HG03571 (cell line): ENCODE data around the gene PDIA3.
A peak's percentile ranks its signal among the peaks of the same experiment; 100 is the strongest.
"Not testable (repeated sequence)": the region's sequence is repeated elsewhere in the genome, so short reads cannot be mapped to it uniquely, and the experiment has no call there.

ENCODE experiments used
- ATAC-seq: cut with Tn5 transposase; IDR thresholded peaks from one replicate; pipeline ENCODE4 v1.9.1; 2021; ENCODE audit not compliant: unreplicated experiment

PDIA3 gene

DNA sequence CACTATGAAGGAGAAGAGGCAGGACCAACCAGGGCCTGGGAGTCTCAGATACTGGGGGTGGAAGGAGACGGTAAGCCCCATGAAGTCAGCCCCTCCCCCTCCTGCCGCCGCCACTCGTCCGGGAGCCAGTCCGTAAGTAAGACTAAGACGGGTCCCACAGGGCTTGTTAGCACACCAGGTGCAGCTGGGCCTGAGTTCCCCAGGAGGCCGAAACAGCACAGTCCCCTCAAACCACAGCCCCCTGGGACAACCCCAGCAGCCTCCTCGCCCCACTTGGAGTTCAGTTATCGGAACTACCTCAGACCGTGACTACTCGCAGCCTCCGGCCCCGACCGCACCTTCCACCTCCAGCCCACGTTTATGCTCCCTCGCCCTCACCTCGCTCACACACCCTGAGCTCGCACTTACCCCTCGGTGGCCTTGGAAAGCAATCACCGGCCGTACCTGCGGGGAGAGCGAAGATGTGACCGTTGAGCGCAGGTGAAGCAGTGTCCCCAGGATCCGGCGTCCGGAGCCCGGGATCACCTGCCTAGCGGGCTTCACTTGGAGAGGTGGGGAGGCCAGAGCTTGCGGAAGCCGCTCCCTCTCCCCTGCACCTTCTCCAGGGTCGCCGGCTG lies 30.0 kb downstream of the PDIA3 start:
- ATAC-seq: peak; percentile 59

DNA sequence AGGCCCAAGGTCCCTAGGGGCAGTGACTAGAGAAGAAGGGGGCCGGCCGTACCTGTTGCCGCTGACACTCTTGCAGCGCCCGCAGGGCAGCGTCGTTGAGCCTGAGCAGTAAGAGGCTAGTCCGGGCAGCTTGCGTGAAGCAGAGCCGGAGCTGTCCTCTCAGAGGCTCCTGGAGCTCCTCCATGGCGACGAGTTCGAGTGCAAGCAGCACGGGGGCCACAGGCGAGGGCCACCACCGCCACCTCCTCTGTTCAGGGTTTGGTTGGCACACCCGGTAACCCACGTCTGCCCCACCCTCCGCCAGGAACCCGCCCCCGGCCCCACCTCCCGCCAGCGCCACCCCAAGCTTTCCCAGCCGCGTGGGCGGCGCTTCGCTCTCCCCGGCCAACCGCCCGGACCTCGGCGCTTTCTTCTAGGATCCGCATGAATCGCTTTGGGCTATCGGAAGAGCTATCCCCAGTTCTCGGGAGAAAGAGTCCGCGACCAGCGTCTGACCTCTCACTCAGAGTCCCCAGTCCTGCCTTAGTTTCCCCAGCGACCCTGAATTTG lies 30.6 kb downstream of the PDIA3 start, which contains the start of gene ELL3:
Gene ELL3 (minus strand): TSS at position 249 of the 549 bp plus-strand sequence. CDS start 65 bp downstream, at position 184.
- peak; percentile 32 for ATAC-seq

DNA sequence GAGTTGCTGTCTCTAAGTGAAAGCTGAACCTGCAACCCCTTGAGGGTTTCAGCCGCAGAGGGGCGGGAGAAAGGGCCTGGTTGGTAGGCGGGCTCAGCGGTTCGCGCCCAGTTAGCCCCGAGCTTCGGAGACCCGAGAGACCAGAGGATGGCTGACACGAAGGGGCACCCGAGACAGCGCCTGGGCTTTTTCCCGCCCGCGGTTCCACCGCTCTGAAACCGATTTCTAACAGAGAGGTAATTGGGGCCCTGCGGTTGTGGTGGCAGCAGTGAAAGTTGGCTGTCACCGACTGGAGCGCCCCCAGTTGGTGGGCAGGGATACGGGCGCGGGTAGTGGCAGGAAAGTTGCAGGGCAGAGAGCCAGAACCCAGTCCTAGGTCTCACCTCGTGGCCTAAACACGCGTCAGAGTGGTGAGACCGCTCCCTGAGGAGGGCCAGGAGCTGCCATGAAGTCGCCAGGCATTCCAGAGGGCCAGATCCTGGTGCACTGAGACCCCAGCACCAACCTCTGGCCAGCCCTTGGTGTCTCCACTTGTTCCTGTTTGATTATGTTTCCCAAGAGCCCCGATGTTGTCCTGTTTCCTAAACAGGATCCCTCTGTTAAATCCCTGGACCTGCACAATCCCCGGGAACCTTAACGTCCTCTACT lies 31.2 kb downstream of the PDIA3 start:
- peak; percentile 57 for ATAC-seq

DNA sequence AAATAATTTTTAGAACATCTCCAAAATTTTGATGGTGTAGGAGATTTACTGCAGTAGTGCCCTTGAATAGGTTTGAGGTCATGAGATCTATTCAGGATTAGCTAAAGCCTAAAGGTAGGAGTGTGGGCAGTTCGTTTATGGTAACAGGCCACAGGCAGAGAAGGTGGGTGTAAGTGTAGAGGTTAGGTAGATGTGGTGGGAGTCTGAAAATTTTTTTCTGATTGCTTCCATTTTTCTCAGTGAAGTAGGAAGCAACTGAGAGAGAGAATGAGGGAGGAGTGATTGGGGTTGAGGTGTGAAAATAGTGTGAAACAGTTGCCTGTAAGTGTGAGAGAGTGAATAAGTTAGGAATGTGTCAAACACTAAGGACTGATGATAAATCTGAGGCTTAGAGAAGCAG lies 32.8 kb downstream of the PDIA3 start:
- no peak for ATAC-seq

DNA sequence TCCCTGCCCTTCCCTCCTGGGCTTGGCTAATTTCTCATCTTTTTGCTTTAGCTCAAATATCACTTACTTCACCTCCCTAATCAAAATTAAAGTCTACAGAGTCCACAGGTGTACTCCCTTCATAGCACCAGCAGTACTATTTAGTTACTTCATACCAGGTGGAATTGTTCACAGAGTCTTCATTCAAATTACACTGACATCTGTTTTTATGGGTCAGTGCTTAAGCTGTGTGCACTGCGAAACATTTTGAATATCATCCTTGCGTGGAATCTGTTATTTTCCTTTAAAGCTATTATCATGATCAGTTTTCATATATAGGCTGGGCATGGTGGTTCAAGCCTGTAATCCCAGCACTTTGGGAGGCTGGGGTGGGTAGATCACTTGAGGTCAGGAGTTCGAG lies 43.2 kb downstream of the PDIA3 start:
- no peak for ATAC-seq

DNA sequence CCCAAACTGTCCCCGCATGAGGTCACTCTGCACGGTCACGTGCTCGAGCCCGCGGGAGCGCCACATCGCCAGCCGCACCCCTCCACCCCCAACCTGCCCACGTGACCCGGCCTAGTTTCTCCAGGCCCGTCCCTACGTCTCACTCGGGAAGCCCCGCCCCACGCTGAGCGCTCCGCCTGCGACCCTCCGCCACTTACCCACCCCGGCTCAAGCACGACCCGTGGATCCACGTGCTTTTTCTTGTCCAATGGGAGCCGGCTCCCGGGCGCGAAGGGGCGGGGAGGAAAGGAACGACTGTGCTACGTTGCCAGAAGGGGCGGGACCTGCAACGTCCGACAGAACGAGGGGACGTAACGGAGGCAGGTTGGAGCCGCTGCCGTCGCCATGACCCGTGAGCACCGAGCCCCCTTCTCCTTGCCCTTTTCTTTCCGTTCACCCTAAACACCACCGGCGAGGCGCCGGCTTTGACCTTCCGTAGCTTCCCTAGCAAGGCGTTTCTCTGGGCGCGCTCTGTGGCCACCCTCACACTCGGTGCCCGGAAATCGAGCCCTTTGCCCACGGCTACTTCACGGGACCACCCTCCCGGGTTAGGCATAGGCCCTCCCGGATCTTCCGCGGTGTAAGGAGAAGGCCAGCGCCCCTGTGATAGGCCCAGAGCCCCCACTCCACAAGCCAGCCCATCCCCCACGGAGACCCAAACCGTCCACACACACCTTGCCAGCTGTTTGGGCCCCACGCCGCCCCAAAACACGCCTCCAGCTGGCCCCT lies 45.9 kb downstream of the PDIA3 start, which contains the start of gene SERF2:
Gene SERF2 (plus strand): TSS at position 328 of the 768 bp plus-strand sequence. CDS start 57 bp downstream, at position 385.
- ATAC-seq: peak; percentile 77

DNA sequence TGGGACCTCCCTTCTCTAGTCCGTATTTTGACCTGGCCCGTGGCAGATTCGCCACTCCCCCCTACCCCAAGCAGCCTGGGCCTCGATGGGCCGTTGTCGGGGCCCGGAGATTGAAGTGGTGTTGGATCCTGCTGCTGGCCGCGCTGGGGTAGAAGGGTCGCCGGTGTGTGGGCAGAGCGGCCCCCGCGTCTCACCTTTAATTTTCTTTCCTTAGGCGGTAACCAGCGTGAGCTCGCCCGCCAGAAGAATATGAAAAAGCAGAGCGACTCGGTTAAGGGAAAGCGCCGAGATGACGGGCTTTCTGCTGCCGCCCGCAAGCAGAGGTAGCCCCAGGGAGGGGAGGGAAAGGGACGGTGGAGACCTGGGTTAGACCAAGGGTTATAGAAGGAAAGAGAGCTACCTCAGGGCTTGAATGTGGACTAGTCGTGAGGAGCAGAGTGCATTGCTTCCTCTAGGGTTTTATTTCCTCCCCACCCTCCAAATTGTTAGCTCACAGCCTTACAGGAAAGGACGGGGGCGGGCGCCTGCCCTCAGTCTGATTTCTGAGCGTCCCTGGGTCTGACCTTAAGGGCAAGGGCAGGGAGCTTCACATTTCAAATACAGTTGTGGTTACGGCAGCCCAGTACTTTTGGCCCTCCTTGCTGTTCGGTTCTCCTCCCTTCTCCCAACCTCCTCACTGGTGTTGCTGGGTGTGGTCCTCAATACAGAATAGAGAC lies 46.7 kb downstream of the PDIA3 start:
- peak; percentile 15 for ATAC-seq

DNA sequence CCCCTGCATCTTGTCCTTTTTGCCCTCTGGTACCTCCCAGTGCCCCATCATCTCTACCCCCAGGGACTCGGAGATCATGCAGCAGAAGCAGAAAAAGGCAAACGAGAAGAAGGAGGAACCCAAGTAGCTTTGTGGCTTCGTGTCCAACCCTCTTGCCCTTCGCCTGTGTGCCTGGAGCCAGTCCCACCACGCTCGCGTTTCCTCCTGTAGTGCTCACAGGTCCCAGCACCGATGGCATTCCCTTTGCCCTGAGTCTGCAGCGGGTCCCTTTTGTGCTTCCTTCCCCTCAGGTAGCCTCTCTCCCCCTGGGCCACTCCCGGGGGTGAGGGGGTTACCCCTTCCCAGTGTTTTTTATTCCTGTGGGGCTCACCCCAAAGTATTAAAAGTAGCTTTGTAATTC lies 47.4 kb downstream of the PDIA3 start:
- no peak for ATAC-seq

DNA sequence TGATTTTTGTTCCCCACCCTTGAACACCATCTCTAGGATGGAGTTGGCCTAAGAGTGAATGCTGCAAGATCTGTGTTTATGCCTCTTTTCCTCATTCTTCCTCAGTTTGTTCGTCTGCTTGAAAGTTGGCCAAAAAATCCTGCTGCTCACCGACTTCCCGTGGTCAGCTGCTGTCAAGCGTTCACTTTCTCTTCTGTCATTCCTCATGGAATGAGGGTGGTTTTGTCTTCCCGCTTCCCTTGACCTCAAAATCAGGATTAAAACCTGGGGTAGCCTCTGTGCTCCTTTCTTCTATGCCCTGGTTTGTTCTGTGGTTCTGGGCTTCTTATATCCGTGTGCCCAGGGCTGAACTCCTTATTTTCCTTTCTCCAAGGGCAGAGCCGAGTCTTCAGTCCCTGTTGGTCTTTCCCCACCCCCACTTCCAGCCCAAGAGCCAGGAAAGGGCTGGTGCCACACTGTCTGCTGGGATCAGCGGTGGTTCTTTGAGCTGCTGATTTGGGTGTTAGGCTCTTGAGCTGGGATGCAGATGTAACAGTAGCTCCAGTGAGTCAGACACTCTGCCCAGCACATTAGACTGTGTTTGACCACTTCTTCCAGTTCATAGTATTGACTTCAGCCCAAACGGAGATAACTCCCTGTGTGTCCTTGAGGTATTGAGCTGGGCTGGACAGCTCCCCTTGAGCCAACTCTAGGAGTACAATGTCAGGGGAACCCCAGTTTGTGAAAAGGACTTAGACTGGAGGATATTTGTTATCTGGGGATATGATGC lies 48.2 kb downstream of the PDIA3 start:
- no peak for ATAC-seq

DNA sequence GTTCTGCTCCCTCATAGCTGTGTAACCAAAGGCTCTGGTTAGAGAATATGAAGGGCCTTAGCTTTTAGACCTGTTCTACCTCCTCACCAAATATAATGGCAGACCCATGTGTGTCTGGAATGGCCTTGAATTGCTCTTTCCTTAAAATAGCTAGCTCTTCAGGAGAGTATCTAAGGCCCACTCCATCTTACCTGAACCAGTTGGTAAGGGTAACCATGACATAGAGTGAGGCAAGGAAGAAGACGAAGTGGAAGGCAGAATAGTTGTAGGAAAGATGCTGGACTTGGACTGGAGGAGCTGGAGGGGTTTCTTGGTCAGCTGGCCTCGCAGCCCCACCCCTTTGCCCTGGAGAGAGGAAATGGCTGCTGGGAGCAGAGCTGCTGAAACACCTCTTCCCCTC lies 49.0 kb downstream of the PDIA3 start:
- ATAC-seq: no peak

DNA sequence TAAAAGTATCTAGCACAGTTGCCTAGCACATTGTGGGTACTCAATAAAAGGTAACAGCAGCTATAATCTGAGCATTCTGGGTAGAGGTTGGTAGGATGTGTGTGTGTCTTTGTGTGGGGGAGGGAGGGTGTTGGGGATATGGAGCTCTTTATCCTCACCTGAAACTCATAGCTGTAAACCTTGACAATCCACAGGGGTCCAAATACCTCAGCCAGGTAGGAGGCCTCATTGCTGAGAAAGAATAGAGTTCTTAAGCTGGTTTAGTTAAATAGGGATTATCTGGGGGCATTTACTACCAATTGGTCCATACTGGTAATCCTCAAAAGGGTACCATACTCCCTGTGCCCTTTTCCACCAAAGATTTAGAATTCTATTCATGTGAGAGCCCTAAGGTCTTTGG lies 49.8 kb downstream of the PDIA3 start:
- ATAC-seq: no peak

DNA sequence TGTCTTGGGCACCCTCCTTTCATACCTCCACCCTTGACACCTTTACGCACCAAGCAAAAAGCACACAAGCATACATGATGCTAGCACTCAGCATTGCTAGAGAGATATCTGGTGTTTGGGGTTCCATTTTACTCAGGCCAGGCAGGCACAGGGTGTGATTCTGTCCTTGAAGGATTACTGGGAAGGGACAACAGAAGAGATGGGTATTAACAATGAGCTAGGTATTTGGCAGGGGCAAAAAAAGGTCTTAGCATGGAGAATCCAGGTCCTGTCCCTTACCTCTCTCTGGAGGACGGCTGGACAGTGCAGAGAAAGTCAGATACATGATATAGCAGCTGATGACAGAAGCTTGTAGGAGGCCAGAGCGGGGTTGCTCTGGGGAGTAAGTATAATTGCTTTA lies 50.3 kb downstream of the PDIA3 start:
- no peak for ATAC-seq

DNA sequence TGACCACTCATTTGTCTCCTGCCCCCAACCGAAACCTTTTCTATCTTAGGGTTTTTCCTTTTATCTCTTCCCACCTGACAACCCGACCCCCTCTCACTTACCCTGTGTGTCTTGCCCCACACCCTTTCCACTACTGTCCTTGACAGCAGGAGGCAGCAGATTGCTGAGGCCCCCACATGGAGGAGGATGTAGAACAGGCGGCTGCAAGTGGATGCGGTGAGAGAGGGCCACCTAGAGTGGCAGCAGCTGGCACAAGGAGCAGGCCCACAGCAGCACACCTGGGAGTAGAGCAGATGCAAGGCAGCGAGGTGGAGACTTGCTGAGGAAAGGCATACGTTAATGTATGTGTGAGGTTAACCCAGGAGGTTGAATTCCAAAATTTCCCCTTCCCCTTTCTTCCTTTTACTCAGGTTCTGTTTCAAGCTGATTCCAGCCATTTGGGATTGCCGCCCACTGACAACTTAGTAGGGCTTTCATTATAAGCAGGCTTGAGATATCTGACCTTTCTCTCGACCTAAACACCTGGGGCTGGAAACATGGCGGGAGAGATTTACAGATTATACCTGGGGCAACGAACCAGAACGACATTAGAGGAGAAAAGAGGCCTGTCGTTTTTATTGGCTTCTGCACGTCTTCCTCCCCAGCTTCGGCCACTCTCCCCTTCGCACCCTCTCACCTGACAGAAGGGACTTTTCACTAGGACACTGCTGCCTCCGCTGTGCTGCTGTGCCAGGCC lies 53.1 kb downstream of the PDIA3 start:
- no peak for ATAC-seq

DNA sequence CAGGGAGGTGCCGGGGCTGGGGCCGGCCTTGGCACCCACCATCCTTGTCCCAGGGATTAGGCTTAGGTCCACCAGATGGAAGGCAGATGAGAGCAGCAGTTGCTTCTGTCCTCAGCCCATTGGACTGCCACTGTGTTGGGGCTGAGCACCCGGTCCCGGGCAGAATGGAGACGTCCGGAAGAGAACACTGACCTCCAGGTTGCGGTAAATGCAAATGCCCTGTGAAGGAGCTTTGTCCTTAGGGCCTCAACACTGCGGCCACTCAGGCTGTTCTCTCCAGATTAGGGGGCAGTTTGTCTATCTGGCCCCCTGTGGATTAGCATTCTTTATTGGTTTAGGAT lies 53.7 kb downstream of the PDIA3 start, which contains the start of gene SERINC4:
Gene SERINC4 (minus strand): TSS at position 276 of the 341 bp plus-strand sequence. CDS start 234 bp downstream, at position 42.
- ATAC-seq: no peak

DNA sequence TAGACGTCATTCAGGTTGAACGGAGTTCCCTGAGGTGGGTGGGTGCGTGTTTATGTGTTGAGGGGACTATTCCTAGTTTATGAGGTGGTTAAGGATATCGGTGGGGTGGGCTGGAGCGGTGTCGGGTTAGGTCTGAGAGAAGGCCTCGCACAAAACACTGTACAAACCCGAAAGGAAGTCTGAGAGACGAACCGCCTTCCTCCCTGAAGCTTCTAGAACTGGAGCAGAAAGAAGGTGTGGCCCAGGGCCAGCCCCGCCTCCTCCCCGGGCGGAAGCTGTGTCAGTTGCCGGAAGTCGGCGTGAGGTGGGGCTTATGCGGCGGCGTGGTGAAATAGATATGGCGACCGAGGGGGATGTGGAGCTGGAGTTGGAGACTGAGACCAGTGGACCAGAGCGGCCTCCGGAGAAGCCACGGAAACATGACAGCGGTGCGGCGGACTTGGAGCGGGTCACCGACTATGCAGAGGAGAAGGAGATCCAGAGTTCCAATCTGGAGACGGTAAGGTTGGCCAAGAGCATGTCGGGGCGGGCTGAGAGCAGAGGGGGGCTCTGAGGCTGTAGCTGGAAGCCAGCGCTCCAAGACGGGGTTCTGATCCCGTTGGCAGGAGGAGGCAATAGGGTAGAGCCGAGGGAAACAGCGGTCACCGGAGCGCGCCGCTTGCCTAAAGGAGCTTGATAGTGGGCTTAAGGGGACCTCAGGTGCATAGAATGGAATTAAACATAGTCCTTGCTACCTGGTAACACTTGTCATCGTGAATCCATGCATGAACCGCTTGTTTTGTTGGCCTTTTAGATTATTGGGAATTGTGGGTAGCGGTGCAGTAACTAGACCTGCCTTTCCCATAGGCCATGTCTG lies 54.3 kb downstream of the PDIA3 start, which contains the start of gene HYPK:
Gene HYPK (plus strand): TSS at position 314 of the 856 bp plus-strand sequence. CDS start 24 bp downstream, at position 338.
- ATAC-seq: peak; percentile 72

DNA sequence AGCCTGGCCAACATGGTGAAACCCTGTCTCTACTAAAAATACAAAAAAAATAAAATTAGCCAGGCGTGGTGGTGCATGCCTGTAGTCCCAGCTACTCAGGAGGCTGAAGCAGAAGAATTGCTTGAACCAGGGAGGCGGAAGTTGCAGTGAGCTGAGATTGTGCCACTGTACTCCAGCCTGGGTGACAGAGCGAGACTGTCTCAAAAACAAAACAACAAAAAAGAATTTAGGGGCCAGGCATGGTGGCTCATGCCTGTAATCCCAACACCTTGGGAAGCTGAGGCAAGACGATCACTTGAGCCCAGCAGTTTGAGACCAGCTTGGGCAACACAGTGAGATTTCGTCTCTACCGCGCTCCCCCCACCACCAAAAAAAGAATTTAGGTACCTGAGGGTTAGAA lies 56.4 kb downstream of the PDIA3 start:
- not testable (repeated sequence) for ATAC-seq

DNA sequence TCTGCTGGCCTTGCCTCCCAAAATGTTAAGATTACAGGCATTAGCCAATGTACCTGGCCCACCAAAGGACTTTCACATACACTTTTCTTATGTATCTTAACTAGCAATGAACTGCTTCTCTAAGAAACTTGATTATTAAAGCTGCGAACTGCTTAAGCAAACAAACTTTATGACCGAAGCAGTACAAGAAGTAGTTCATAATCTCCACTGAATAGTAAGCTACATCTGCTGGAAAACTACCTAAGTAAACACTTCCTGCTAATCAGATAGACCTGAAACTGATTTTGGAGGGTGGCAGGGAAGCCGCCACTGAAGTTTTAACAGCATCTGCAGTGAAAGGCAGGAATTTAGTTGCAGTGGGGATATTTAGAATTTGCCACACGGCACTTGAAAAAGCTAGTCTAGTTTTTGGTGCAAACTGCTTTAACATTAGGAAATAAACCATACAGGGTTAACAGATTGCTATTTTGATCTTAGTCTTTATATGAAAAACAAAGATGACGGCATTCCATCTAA lies 62.3 kb downstream of the PDIA3 start:
- ATAC-seq: no peak

DNA sequence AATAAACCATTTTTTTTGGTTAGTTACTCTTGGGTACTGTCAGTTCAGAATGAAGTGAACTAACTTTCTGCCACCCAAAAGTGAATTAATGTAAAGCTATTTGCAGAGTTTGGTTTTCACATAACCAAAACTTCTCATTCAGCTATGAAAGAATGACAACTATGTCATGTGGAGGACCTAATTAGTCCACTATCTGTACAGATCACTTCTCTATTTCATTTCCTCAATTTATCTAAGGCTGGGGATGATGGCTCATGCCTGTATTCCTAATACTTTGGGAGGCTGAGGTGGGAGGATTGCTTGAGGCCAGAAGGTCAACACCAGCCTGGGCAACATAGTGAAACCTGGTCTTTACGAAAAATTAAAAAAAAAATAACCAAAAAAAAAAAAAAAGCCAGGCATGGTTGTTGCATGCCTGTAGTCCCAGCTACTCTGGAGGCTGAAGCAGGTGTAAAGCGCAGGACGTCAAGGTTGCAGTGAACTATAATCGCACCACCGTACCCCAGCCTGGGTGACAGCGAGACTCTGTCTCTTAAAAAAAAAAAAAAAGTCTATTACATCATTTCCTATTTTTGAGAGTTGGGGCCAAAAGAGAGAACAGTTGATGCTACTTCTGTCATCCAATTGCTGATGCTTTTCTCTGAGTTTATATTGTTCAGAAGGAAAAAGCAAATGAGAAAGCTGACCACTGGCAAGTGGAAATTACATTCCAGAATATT lies 62.9 kb downstream of the PDIA3 start:
- peak; percentile 46 for ATAC-seq
